HepG2 (cell line): ENCODE results near the gene SH3D19. TPM values are rescaled to one million over a fixed set of nuclear protein-coding genes. Genes with fewer than 3 reads are reported as not detected.
A peak's percentile ranks its signal among the peaks of the same experiment; 100 is the strongest.

Source experiments
- ARID5B ChIP-seq: IDR thresholded peaks from 2 replicates; pipeline ENCODE4 v1.4.0; 2020; ENCODE audit warnings: mild to moderate bottlenecking, missing genetic modification reagents
- ARNT ChIP-seq: fragments of 450-650 bp; IDR thresholded peaks from 2 replicates; pipeline ENCODE4 v1.6.1; 2017
- EHMT2 ChIP-seq: fragments of 200-600 bp; sonication (generic); IDR thresholded peaks from 2 replicates; pipeline ENCODE4 v1.7.0; 2017; ENCODE audit warnings: antibody characterized with exemption, low read depth, low read length, borderline replicate concordance
- HOXD1 ChIP-seq: sonication (generic); formaldehyde crosslinking; IDR thresholded peaks from 2 replicates; pipeline ENCODE4 v1.5.0; 2020; ENCODE audit warnings: missing genetic modification reagents
- JUND ChIP-seq: sonication (generic); formaldehyde crosslinking; IDR thresholded peaks from 2 replicates; pipeline ENCODE4 v1.8.0; 2022; ENCODE audit warnings: mild to moderate bottlenecking, missing genetic modification reagents
- MIER3 ChIP-seq: IDR thresholded peaks from 2 replicates; pipeline ENCODE4 v1.6.1; 2016; ENCODE audit warnings: missing compliant biosample characterization, borderline replicate concordance
- PHF20 ChIP-seq: sonication (generic); formaldehyde crosslinking; IDR thresholded peaks from 2 replicates; pipeline ENCODE4 v1.5.0; 2020; ENCODE audit warnings: mild to moderate bottlenecking, missing genetic modification reagents
- REPIN1 ChIP-seq: sonication (generic); formaldehyde crosslinking; IDR thresholded peaks from 2 replicates; pipeline ENCODE4 v1.8.0; 2022; ENCODE audit warnings: missing genetic modification reagents, low read depth, mild to moderate bottlenecking, borderline replicate concordance
- SAFB2 ChIP-seq: sonication (generic); formaldehyde crosslinking; IDR thresholded peaks from 2 replicates; pipeline ENCODE4 v1.5.1; 2020; ENCODE audit warnings: missing genetic modification reagents, low read depth, mild to moderate bottlenecking, borderline replicate concordance
- SMAD1 ChIP-seq: sonication (generic); formaldehyde crosslinking; IDR thresholded peaks from 2 replicates; pipeline ENCODE4 v1.4.0; 2020; ENCODE audit warnings: missing genetic modification reagents, low read depth, mild to moderate bottlenecking, borderline replicate concordance
- SMAD9 ChIP-seq: sonication (generic); formaldehyde crosslinking; IDR thresholded peaks from 2 replicates; pipeline ENCODE4 v1.5.1; 2020; ENCODE audit warnings: mild to moderate bottlenecking, missing genetic modification reagents
- TAF1 ChIP-seq: sonication (generic); formaldehyde crosslinking; IDR thresholded peaks from 2 replicates; pipeline ENCODE4 v1.4.0; 2020; ENCODE audit warnings: missing genetic modification reagents
- ZNF589 ChIP-seq: sonication (generic); formaldehyde crosslinking; conservative IDR thresholded peaks from 2 replicates; pipeline ENCODE4 v1.8.0; 2022; ENCODE audit warnings: mild to moderate bottlenecking, moderate library complexity, missing genetic modification reagents
- polyA plus RNA-seq, 8 experiments: library from polyadenylated mRNA; depleted of rRNA in 3 of 8; stranded (reverse) in 7 of 8; unstranded in 1 of 8; fragments of >200 nt; fragmentation: Illumina TruSeq in 4 of 8; extraction: Trizol in 4 of 8; gene quantifications; 2 replicates each; pipeline versions ENCODE4 v1.2.1 to v1.2.3, GENCODE V29; 2011 to 2016; ENCODE audit warnings: low read depth in 4 of 8, missing spikeins in 1 of 8, mixed read lengths in 1 of 8; ENCODE audit not compliant: insufficient read depth in 1 of 8
- total RNA-seq, 5 experiments: library from RNA; depleted of rRNA; stranded (reverse); fragments of >200 nt; fragmentation: Illumina TruSeq; extraction: Trizol; gene quantifications; 2 replicates each; pipeline ENCODE4 v1.2.3, GENCODE V29; 2016; ENCODE audit warnings: low read depth in 1 of 5
- TF ChIP-seq, protein P1 (sequence below): sonication (generic); formaldehyde crosslinking; IDR thresholded peaks from 2 replicates; pipeline ENCODE4 v1.5.0; 2020; ENCODE audit warnings: missing genetic modification reagents, mild to moderate bottlenecking, borderline replicate concordance
- TF ChIP-seq, protein P2 (sequence below): IDR thresholded peaks from 2 replicates; pipeline ENCODE4 v1.6.1; 2016; ENCODE audit warnings: low read depth

SH3D19 gene
- total and polyA plus RNA-seq, 2 of the 13 experiments (the other 11 are each of a cell fraction or from before 2014, with no cell fraction given): 31.2 to 38.0 TPM

DNA sequence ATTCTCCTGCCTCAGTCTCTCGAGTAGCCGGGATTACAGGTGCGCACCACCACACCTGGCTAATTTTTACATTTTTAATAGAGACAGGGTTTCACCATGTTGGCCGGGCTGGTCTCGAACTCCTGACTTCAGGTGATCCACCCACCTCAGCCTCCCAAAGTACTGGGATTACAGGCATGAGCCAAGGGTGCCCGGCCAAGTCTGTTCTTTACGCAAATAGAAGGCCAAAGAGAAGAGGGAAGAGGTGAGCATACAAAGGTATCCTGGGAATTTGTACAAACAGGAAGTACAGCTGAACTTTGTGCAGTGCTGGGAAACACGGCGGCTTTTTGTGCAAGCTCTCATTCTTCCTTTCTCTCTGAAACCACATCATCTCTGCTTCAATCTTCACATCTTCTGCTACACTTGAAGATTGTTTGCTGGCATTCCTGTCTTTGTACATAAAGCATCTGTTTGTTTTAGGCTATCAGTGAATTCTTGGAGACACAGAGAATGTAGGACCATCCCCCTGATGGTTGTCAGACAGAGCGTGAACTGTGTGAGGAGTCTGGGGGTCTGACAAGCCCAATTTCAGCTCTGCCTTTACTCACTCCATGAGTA lies 120.4 kb downstream of the SH3D19 start (continued):
- no peak for TF ChIP-seq SMAD9 (CRISPR knock-in tag)
- peak; percentile 44; the same call in 1 of the 2 replicates for TF ChIP-seq REPIN1 (CRISPR knock-in tag)
- TF ChIP-seq PHF20 (CRISPR knock-in tag): no peak
- peak; percentile 76 for TF ChIP-seq EHMT2
- peak; percentile 97 for TF ChIP-seq ARID5B (CRISPR knock-in tag)
- TF ChIP-seq, protein P1, sequence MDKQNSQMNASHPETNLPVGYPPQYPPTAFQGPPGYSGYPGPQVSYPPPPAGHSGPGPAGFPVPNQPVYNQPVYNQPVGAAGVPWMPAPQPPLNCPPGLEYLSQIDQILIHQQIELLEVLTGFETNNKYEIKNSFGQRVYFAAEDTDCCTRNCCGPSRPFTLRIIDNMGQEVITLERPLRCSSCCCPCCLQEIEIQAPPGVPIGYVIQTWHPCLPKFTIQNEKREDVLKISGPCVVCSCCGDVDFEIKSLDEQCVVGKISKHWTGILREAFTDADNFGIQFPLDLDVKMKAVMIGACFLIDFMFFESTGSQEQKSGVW: no peak
- no peak for TF ChIP-seq ZNF589 (CRISPR knock-in tag)
- no peak for TF ChIP-seq ARNT
- no peak for TF ChIP-seq JUND (CRISPR knock-in tag)
- no peak for TF ChIP-seq SMAD1 (CRISPR knock-in tag)
- TF ChIP-seq, protein P2, sequence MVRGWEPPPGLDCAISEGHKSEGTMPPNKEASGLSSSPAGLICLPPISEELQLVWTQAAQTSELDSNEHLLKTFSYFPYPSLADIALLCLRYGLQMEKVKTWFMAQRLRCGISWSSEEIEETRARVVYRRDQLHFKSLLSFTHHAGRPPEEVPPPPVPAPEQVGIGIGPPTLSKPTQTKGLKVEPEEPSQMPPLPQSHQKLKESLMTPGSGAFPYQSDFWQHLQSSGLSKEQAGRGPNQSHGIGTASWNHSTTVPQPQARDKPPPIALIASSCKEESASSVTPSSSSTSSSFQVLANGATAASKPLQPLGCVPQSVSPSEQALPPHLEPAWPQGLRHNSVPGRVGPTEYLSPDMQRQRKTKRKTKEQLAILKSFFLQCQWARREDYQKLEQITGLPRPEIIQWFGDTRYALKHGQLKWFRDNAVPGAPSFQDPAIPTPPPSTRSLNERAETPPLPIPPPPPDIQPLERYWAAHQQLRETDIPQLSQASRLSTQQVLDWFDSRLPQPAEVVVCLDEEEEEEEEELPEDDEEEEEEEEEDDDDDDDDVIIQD (CRISPR knock-in tag): peak; percentile 89
- no peak for TF ChIP-seq SAFB2 (CRISPR knock-in tag)
- TF ChIP-seq HOXD1: 0 out of 2 replicates have a peak, but pooled peaks have one; percentile 38
- TF ChIP-seq MIER3 (CRISPR knock-in tag): no peak; the same call in 1 of the 2 replicates
- no peak for TF ChIP-seq TAF1 (CRISPR knock-in tag)
